ENCODE results near the gene OR1F1.

Gene OR1F1

GRCh38 chr16:3249020-3249419 lies 61.0 kb downstream of the OR1F1 start:
- DNase-seq (ENCODE audit: low spot score), result no peak
- no peak for TF ChIP-seq CTCF (IDR thresholded peaks at IDR 0.05; ENCODE audit: extremely low read depth, missing control alignments)

- no peak for TF ChIP-seq CTCF (IDR thresholded peaks at IDR 0.05; ENCODE audit: extremely low read depth, missing control alignments)
- no peak for DNase-seq (ENCODE audit: low spot score)
Observed at GRCh38 chr16:3249451-3249850, 61.4 kb downstream of the OR1F1 start.

GRCh38 chr16:3252967-3253366 lies 65.0 kb downstream of the OR1F1 start:
- no peak for DNase-seq (ENCODE audit: low spot score)
- TF ChIP-seq CTCF (IDR thresholded peaks at IDR 0.05; ENCODE audit: extremely low read depth, missing control alignments), result no peak

GRCh38 chr16:3254309-3254708 lies 66.3 kb downstream of the OR1F1 start:
- TF ChIP-seq CTCF (IDR thresholded peaks at IDR 0.05; ENCODE audit: extremely low read depth, missing control alignments), result no peak
- no peak for DNase-seq (ENCODE audit: low spot score)
